Cortex of kidney (tissue), 1 donor: ENCODE results near the gene ADARB2.

Experiments used
- DNase-seq: peaks from one replicate; lab custom pipeline; 2025; lab: John Stamatoyannopoulos, UW

Gene ADARB2

GRCh38 chr10:1525354-1526162, 211.8 kb downstream of the ADARB2 start:
- no peak for DNase-seq

DNA sequence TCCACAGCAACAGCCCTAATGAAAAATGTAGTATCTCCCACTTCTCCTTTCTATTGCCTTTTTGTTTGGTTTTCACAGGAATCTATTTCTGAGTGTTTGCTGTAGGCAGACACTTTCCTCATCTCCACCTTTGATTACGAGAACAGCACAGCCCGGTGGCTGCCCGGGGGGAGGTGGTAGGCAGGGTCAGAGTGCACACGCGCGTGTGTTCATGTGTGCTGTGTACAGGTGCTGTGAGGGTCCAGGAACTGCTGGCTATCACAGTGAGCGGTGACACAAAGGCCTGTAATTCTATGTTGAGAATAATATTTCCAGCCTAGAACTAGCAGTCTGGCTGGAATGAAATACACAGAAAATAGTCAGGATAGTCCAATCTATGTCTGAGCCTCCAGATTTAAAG, 212.8 kb downstream of the ADARB2 start:
- DNase-seq = no peak

DNA sequence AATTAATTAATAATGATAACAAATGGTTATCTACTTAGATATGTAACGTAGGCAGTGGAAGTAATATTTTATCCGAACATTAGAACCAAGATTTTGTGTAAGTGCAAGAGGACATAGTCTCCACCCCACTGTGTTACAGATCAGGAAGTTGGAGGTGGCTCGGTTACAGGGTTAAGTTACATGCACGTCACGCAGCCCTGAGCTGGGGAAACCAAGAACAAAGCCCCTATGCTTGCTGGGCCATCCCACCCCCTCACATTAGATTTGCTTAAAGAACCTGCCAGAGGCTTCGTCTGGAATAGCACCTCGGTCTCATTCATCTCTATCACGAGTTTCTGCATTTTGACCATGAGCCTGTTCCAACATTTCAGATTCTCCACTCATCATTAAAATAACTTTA, 214.1 kb downstream of the ADARB2 start:
- DNase-seq = no peak

GRCh38 chr10:1522237-1522636, 215.1 kb downstream of the ADARB2 start:
- no peak for DNase-seq

DNA sequence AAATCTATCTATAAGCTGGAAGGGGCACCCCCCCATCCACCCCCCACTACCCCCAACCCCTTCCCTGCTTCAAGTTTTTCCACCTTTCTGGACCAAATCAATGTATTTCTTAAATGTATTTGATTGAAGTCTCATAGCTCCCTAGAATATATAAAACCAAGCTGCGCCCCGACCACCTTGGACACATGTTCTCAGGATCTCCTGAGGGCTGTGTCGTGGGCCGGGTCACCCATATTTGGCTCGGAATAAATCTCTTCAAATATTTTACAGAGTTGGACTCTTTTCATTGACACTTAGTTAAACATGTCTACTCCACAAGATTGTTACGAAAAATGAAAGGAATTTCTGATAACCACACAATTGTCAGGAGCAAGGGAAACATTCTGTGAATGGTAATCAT, 215.6 kb downstream of the ADARB2 start:
- no peak for DNase-seq

DNA sequence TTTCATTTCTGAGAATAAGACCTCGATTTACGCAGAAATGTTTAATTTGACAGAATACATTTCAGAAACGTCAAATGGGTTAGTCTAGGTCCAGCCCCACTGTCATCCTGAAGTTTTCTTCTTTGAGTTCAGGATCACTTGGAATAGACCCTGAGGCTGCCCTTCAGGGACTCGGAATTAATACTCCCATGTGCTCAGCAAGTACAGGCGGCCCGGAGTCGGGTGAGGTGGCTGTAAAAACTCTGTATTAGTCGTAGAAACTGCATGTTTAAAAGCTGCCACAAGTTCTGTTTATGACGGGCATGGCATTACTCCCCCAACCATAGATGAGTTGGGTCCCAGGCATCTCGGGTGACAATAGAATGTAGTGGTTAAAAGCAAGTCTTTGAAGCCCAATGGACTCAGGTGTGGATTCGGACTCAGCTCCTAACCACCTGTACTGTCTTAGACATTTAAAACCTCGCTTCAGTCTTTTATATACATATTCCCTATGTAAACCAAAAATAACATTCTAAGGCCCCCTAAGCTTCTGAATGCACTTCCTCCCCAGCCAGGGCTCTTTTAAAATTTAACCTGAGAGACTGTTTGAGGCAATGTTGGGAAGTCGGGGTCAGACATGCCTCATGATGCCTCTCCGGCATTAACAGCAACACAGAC, 216.3 kb downstream of the ADARB2 start:
- no peak for DNase-seq

- DNase-seq = no peak
These were observed 217.9 kb downstream of the ADARB2 start for GRCh38 chr10:1519391-1519790.

- DNase-seq = no peak
These were observed 219.6 kb downstream of the ADARB2 start for GRCh38 chr10:1517684-1518083.

DNA sequence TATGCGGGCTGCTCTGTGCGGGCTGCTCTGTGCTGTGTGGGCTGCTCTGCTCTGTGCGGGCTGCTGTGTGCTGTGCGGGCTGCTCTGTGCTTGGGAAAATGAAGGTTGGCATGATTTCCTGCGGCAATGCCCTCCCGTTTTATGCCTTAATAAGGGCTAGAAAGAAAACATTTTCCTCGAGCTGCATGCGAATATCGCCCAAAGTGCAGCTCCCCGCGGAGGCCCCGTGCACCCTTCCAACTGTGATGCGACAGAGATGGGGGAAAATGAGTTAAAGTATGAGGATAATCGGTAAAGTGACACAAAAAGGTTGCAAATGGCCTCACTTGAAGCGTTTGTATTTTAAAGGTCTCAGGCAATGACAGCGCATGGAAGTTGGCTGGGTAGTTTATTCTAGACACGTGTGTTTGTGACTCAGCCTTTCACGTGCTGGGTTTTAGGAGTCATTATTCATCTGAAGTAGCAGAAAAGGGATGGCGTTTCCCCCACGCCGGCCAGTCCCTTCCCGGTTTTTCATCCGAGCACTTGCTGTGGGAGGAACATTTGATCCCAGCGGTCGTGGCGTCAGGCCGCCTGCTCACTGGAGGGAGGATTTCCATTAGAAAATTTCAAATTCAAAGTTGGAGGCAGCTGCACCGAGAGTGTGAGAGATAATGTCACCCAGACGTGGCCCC, 220.7 kb downstream of the ADARB2 start:
- no peak for DNase-seq

DNA sequence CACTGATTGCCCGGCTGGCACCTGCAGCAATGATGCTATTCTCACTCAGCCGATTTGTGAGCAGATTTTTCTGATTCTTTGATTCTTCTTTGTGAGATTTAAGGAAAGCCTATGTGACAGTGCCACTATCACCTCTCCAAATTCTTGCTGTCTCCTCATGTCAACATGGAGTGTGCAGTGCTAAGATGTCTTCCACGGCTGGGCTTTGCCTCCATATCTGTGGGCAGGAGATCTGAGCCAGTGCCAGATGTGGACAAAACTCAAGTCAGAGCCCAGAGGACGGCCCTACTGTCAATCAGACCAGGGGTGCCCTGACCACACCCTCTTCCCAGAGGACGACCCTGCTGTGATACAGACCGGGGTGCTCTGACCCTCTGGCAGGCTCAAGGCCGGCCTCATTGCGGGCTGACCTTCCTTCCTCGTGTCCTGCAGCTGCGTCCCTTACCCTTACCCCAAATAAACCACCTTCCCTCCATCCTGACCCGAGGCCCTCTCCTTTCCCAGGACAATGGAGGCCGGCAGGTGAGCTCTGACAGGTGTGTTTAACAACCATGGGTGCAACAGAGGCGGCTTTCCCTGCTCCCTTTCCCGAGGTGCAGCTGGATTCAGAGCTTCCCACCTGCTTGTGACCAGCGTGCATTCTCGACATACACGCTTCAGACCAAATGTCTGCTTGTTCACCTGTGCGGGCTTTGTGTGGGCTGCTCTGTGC, 221.4 kb downstream of the ADARB2 start:
- DNase-seq = no peak

GRCh38 chr10:1515121-1515779, 222.1 kb downstream of the ADARB2 start:
- no peak for DNase-seq

- no peak for DNase-seq
These were observed 222.6 kb downstream of the ADARB2 start for GRCh38 chr10:1514681-1515080.

DNA sequence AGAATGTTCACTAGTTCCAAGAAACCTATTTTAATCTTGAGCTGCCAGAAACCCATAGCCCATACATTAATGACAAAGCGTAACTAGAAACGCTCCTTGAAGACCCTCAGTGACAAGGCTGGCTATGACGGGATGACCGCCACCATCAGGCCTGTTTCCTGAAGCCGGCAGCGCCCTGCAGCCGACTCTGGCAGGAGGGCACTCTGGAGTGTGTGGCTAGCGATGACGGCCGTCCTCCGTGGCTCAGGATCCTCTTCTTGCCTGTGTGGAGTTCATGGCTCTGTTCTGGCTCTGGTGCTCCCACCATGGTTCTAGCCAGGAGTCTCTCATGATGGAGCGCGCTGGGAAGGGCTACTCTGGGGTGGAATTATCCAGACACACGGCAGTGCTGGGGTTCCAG, 224.1 kb downstream of the ADARB2 start:
- DNase-seq = no peak

DNA sequence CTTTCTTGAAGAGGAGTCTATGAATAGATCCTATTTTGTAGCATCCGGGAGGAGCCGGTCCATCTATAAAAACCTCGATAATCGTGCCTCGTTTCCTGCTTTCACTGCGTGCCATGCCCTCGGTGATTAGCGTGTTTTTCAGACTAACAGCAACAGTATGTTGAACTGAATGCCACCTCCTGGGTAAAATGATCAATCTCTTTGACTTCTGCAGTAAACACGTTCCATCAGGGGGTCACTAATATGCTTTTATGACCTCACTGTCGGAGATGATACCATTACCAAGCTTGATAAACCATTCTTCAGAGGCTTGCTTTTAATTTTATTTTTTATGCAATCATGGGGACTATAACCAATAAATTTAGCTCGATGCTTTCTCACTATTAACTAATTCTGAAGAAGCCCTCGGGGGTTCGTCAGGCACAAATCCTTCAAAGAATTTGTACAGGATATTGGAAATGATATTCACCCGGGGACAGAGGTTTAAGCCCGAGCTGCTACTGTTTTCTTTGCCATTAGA, 228.3 kb downstream of the ADARB2 start:
- no peak for DNase-seq

DNA sequence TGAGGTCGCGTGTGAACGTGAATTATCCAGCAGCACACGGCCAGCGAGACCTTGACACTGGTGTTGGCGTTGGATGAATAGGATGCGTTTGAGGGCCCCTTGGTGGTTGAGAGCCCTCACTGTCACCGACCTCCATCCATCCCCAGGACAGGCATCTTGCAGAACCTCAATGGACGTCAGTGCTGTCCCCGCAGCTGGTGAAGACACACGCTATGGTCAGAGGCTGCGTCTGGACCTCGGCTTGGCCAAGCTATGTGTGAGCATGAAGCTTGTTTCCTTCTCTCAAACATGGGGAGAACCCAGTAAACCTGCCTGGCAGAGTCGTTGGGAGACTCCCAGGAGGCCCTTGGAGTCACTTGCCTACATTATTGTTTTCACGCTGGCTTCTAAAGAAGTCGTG, 229.2 kb downstream of the ADARB2 start:
- DNase-seq = no peak

DNA sequence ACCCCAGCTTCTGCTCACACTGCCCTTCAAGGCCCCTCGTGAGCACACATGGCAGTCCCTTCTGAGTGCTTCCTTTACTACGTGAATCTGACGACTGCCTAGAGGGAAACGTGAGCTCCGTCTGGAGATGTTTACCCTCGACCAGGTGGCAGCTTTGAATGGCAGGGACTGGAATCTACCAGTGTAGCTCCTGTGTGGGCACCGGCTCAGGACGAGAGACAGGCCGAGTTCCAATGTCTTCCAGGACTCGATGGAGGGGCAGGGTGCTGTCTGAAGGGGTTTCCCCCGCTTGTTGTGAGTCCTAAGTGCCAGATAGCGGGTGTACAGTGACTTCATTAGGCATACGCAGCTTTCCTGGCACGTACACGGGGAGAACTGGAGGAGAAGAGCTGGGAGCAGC, 229.9 kb downstream of the ADARB2 start:
- no peak for DNase-seq

DNA sequence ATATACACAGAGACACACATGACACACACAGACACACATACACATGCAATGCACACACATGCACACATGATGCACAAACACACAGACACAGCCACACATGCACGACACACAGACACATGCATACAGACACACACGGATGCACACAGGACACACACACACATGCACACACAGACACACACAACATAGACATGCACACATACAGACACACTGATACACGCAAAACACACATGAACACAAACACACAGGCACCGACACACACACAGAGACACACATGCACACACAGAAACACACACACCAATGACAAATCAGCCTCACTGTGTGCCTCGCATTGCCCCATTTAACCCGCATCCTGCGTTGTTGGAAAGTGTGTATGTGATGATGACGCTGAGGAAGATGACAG, 232.4 kb downstream of the ADARB2 start:
- DNase-seq = no peak

DNA sequence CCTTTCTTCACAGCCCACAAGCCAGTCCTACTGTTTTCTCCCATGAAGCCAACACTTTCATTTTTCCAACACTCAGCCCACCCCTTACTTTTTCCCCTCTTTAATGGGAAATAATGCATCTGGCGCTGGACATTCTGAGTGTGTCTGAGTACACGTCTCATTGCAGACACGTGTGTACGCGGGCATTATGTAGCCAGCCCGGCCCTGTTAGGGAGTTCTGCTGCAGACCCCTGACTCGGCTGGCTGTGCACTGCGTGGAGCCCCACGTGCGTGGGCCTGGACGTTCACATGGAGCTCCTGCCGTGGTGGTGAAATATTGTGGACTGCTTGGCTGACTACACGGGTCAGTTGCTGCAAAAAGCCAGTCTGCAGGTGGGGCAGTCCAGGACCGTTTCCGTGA, 233.0 kb downstream of the ADARB2 start:
- DNase-seq = no peak

DNA sequence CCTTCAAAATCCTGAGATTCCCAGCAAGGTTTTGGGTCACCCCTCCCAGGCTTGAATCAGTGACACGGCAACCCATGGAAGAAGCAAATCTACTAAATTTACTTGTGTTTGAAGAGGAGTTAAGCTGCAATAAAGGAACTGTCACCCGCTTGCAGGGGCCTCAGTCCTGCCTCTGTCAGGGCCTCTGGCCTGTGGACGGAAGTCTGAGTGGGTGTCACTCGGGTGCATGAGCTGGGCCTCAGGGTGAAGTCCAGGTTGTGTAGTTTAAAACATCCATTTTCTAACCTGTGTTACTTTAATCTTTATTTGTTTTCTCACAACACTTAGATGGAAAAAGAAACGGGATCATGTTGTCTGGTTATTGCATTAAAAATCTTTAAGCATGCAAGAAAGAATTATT, 234.9 kb downstream of the ADARB2 start:
- no peak for DNase-seq

DNA sequence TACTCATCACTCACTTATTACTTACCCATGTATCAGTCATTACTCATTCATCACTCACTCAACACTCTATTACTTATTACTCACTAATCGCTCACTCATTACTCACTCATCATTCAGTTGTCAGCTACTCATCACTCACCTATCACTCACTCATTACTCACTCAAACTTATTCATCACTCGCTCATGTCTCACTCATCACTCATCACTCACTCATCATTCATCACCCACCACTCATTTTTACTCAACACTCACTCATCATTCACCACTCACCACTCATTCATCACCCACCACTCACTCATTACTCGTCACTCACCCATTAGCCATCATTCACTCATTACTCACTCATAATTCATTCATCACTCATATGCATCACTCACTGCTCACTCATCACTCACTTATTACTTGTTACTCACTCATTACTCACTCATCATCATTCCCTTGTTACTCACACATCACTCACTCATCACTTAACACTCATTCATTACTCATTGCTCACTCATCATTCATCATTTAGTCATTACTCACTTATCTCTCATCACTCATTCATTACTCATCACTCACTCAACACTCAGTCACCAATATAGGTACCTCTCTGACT, 237.9 kb downstream of the ADARB2 start:
- DNase-seq = no peak

- no peak for DNase-seq
These were observed 238.5 kb downstream of the ADARB2 start for GRCh38 chr10:1498746-1499358.
